ENCODE measurements around the gene MCC. TPM values are rescaled to one million over a fixed set of nuclear protein-coding genes. Genes with fewer than 3 reads are reported as not detected.

The MCC gene
- polyA plus RNA-seq, 1 donor (not counting 4 experiments of a cell fraction or from before 2014, with no cell fraction given), result 24.6 TPM

DNA sequence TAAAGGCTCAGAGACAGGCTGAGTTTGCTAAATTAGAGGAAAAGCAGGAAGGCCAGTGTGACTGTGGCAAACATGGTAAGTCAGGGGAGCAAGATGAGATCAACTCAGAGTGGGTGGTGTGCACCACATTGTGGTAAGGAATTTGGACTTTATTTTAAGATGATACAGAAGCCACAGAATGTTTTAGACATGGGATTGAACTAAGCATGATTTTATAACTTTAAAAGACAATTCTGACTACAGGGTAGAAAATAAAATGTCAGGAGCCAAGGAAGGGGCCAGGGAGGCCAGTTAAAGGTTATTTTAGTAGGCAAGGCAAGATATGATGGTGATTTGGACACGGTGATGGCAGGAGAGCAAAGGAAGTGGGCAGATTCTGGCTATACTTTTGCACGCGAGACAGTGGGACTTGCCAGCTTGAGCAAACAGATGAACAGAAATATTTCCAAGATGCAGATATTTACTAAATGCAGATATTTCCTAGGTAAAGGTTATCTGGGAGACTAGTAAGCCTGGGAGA lies 107.4 kb downstream of the MCC start:
- Histone ChIP-seq H3K79me2 (ENCODE audit: control insufficient read depth, insufficient read depth, low read length) (no peaks in the 10 kb centered on the region), H3K9ac (ENCODE audit: control insufficient read depth, extremely low read depth, insufficient read depth, low read length) (no peak overlapping the region), H4K20me1 (ENCODE audit: control insufficient read depth, extremely low read depth, insufficient read depth, low read length) (no peaks in the 10 kb centered on the region), H3K4me3 (ENCODE audit: control insufficient read depth in 2 of 3, extremely low read depth in 1 of 3, insufficient read depth in 2 of 3, low read depth in 1 of 3, low read length in 3 of 3) (no peak overlapping the region), H3K4me1 (ENCODE audit: control insufficient read depth, extremely low read depth, insufficient read depth, low read length) (peaks cover 18% of the 10 kb centered on the region), H2AFZ (ENCODE audit: control insufficient read depth, low read length) (no peak overlapping the region), H3K36me3 (ENCODE audit: control insufficient read depth in 2 of 2, extremely low read depth in 1 of 2, insufficient read depth in 2 of 2, low read length in 2 of 2) (peaks cover 0 to 5% of the 10 kb centered on the region in 2 experiments), H3K27me3 (ENCODE audit: control insufficient read depth, extremely low read depth, insufficient read depth, low read length) (no peaks in the 10 kb centered on the region), H3K9me3 (ENCODE audit: control insufficient read depth, low read depth, low read length) (no peaks in the 10 kb centered on the region), H3K4me2 (ENCODE audit: control insufficient read depth, extremely low read depth, insufficient read depth, low read depth, low read length) (no peak overlapping the region), H3K27ac (ENCODE audit: control insufficient read depth, insufficient read depth, low read length) (no peak overlapping the region), H3K9me1 (ENCODE audit: control insufficient read depth, extremely low read depth, insufficient read depth, low read length) (no peaks in the 10 kb centered on the region)
- DNase-seq (ENCODE audit: low read depth, low spot score), result no peak
- dilution Hi-C loops (cut with MboI; ENCODE audit: extremely low pct_ligation_motif_present, low sequenced_read_pairs), result no loop called here
- TF ChIP-seq, protein P1, sequence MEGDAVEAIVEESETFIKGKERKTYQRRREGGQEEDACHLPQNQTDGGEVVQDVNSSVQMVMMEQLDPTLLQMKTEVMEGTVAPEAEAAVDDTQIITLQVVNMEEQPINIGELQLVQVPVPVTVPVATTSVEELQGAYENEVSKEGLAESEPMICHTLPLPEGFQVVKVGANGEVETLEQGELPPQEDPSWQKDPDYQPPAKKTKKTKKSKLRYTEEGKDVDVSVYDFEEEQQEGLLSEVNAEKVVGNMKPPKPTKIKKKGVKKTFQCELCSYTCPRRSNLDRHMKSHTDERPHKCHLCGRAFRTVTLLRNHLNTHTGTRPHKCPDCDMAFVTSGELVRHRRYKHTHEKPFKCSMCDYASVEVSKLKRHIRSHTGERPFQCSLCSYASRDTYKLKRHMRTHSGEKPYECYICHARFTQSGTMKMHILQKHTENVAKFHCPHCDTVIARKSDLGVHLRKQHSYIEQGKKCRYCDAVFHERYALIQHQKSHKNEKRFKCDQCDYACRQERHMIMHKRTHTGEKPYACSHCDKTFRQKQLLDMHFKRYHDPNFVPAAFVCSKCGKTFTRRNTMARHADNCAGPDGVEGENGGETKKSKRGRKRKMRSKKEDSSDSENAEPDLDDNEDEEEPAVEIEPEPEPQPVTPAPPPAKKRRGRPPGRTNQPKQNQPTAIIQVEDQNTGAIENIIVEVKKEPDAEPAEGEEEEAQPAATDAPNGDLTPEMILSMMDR (optimal IDR thresholded peaks at IDR 0.05 in 1 of 3, IDR thresholded peaks at IDR 0.05 in 1 of 3, conservative IDR thresholded peaks at IDR 0.05 in 1 of 3; ENCODE audit: extremely low read depth in 1 of 3, insufficient read depth in 2 of 3, low read length in 3 of 3), result no peak
- no peak for TF ChIP-seq EZH2 (IDR thresholded peaks at IDR 0.05; ENCODE audit: low read length)
- FAIRE-seq, result peak; percentile 39

GRCh38 chr5:113379936-113380806 lies 108.1 kb downstream of the MCC start:
- Histone ChIP-seq H3K79me2 (ENCODE audit: control insufficient read depth, insufficient read depth, low read length) (no peaks in the 10 kb centered on the region), H3K27ac (ENCODE audit: control insufficient read depth, insufficient read depth, low read length) (no peak overlapping the region), H3K9me1 (ENCODE audit: control insufficient read depth, extremely low read depth, insufficient read depth, low read length) (no peaks in the 10 kb centered on the region), H3K4me1 (ENCODE audit: control insufficient read depth, extremely low read depth, insufficient read depth, low read length) (peaks cover 18% of the 10 kb centered on the region), H3K9ac (ENCODE audit: control insufficient read depth, extremely low read depth, insufficient read depth, low read length) (no peak overlapping the region), H3K4me2 (ENCODE audit: control insufficient read depth, extremely low read depth, insufficient read depth, low read depth, low read length) (no peak overlapping the region), H4K20me1 (ENCODE audit: control insufficient read depth, extremely low read depth, insufficient read depth, low read length) (no peaks in the 10 kb centered on the region), H2AFZ (ENCODE audit: control insufficient read depth, low read length) (no peak overlapping the region), H3K36me3 (ENCODE audit: control insufficient read depth in 2 of 2, extremely low read depth in 1 of 2, insufficient read depth in 2 of 2, low read length in 2 of 2) (peaks cover 0 to 5% of the 10 kb centered on the region in 2 experiments), H3K27me3 (ENCODE audit: control insufficient read depth, extremely low read depth, insufficient read depth, low read length) (no peaks in the 10 kb centered on the region), H3K4me3 (ENCODE audit: control insufficient read depth in 2 of 3, extremely low read depth in 1 of 3, insufficient read depth in 2 of 3, low read depth in 1 of 3, low read length in 3 of 3) (no peak overlapping the region), H3K9me3 (ENCODE audit: control insufficient read depth, low read depth, low read length) (no peaks in the 10 kb centered on the region)
- FAIRE-seq, result peak; percentile 60
- DNase-seq (ENCODE audit: low read depth, low spot score), result no peak
- dilution Hi-C loops (cut with MboI; ENCODE audit: extremely low pct_ligation_motif_present, low sequenced_read_pairs), result no loop called here
- TF ChIP-seq EZH2 (IDR thresholded peaks at IDR 0.05; ENCODE audit: low read length), result no peak
- TF ChIP-seq, protein P1 (optimal IDR thresholded peaks at IDR 0.05 in 1 of 3, IDR thresholded peaks at IDR 0.05 in 1 of 3, conservative IDR thresholded peaks at IDR 0.05 in 1 of 3; ENCODE audit: extremely low read depth in 1 of 3, insufficient read depth in 2 of 3, low read length in 3 of 3), result no peak
